Activated gamma-delta T cell (primary cell): ENCODE measurements around the gene MGMT.

Source experiments
- DNase-seq: peaks from one replicate; lab custom pipeline; 2025; lab: John Stamatoyannopoulos, UW

The MGMT gene

GRCh38 chr10:129796710-129797420 is 329.8 kb downstream of the MGMT start:
- no peak for DNase-seq

- DNase-seq, result no peak
These were observed 332.9 kb downstream of the MGMT start for GRCh38 chr10:129799942-129800341.

GRCh38 chr10:129800796-129801340 is 333.8 kb downstream of the MGMT start:
- no peak for DNase-seq

- DNase-seq, result no peak
These were observed 340.2 kb downstream of the MGMT start for GRCh38 chr10:129807211-129807610.

- no peak for DNase-seq
These were observed 341.3 kb downstream of the MGMT start for GRCh38 chr10:129808092-129808983.

GRCh38 chr10:129809431-129809830 is 342.4 kb downstream of the MGMT start:
- DNase-seq, result no peak

- DNase-seq, result no peak
These were observed 342.8 kb downstream of the MGMT start for GRCh38 chr10:129809841-129810240.

GRCh38 chr10:129811208-129811607 is 344.2 kb downstream of the MGMT start:
- no peak for DNase-seq

- no peak for DNase-seq
These were observed 345.4 kb downstream of the MGMT start for GRCh38 chr10:129812398-129812797.

GRCh38 chr10:129814681-129815646 is 347.9 kb downstream of the MGMT start:
- no peak for DNase-seq

GRCh38 chr10:129815898-129816655 is 349.0 kb downstream of the MGMT start:
- no peak for DNase-seq

GRCh38 chr10:129816656-129817045 is 349.6 kb downstream of the MGMT start:
- DNase-seq, result no peak
